Measurements from ENCODE around the gene MAST2.

Gene MAST2

DNA sequence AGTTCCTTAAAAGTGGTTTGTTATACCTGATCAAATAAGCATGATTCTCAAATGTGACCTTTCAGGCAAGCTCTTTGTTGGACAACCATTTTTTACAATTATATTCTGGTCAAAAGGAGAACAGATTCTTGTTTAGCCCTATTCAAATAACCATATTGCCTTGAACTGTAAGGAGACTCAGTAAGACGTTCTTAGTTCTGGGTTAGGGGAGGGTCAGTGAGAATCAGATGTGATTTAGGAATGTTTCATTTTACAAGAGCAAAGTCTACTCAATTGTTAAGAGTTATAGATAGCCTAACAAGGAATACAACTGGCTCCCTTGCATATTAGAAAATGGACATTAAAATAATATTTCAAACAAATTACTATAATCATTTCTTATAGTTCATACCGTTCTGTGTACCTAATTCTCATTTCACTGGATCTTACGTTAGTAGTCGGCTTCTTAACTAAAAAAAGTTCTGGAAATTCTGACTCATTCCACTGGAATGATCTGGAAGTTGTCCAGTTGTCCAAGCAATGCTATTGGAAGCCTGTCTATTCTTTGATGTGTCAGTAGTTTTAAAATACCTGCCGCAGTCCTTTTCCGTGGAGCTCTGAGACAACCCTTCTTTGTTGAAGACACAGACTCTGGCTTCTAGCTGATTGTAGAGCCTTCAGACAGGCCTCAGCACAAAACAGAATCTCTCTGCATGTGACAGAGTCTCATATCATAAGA lies 88.8 kb downstream of the MAST2 start:
- peak; percentile 29 for DNase-seq (ENCODE audit: low read depth, low spot score)

DNA sequence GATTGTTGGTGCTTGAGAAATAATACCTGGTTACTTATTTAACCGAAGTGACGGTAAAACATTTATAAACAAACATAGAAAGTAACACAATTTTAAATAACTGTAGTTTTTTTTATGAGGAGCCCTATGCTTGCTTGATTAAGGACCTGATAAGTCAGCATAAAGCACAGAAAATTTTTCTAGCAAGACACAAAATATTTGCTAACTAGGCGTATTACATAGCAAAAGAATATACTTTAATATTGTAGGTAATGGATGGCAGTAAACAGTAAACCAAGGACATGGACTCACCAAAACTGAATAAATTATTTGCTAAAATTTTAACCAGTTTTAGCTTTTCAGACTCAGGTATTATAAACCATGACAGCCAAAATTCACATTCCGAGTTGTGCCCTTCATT lies 90.9 kb downstream of the MAST2 start:
- no peak for DNase-seq (ENCODE audit: low read depth, low spot score)

DNA sequence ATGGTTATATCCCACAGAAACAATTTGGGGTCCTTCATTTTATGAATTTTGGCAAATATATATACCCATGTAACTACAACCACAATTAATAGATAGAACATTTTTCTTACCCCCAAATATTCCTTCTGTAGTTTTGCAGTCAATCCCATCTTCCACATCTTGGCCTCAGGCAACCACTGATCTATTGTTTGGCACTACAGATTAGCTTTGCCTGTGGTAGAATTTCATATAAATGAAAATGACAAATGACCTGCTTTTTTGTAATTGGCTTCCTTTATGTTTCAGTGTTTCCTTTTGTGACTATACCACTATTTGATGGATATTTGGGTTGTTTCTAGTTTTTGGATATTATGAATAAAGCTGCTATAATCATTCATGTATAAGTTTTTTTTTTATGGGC lies 91.5 kb downstream of the MAST2 start:
- DNase-seq (ENCODE audit: low read depth, low spot score) = no peak

DNA sequence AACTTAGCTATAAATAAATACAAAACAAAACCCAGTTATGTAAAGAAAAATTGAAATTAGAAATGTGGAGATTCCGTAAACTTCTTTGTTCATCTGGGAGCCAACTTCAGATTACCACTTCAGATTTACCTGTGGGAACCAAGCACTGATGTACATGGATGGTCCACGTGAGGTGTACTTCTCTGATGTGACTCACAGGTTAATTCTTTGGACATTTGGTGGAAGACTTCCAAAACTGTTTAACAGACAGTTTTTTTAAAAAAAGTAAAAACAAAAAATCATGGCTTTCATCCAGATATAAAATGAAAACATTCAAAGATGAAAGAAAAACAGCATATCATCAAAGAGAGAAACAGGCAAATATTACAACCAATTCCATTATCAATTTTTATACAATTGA lies 92.0 kb downstream of the MAST2 start:
- DNase-seq (ENCODE audit: low read depth, low spot score) = no peak

DNA sequence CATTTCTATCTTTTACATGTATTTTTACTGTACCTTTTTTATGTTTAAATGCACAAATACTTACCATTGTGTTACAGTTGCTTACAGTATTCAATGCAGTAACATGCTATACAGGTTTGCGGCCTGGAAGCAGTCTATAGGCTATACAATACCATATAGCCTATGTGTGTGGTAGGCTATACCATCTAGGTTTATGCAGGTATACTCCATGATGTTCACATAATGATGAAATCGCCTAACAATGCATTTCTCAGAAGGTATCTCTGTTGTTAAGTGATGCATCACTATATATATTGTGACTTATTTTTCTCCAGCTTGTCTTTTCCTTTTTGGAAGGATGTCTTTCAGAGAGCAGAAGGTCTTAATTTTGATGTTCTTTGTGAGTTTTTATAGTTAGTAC lies 103.5 kb downstream of the MAST2 start:
- DNase-seq (ENCODE audit: low read depth, low spot score) = no peak

DNA sequence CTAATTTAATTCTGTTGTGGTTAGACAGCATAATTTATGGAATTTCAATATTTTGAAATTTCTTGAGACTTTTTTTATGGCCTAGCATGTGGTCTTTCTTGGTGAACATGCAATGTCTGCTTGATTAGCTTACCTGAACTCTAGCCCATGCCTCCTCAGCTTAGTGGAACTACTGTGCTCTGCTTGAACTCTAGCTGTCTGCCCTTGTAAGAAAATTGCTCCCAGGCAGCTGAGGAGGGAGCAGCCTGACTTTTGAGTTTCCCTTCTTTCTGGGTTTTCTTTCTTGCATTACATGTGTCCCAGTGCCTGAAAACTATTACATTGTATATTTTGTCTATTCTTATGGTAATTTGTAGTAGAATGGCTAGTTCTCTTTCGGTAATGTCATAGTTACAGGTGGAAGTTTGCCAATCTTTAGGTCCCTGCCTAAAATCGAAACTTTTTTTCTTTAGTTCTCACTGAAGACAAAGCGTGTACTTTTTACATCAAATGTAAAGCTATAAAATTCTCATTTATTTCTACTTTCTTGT lies 105.3 kb downstream of the MAST2 start:
- no peak for DNase-seq (ENCODE audit: low read depth, low spot score)

DNA sequence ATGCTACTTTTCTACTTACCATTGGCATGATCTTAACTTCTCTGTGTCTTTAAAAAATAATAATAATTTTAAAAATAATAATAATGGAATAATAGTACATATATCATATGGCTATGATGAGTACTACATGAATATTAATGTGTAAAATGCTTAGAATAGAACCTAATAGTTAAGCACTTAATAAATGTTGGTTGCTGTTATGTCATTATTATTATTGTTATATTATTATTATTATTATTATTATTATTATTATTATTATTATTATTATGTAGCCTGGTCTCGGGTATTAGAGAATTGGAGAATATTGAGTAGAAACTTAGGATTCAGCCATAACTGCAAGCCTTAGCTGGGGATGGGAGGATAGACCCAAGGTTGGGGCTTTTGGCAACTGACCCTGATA lies 108.2 kb downstream of the MAST2 start:
- DNase-seq (ENCODE audit: low read depth, low spot score) = no peak

DNA sequence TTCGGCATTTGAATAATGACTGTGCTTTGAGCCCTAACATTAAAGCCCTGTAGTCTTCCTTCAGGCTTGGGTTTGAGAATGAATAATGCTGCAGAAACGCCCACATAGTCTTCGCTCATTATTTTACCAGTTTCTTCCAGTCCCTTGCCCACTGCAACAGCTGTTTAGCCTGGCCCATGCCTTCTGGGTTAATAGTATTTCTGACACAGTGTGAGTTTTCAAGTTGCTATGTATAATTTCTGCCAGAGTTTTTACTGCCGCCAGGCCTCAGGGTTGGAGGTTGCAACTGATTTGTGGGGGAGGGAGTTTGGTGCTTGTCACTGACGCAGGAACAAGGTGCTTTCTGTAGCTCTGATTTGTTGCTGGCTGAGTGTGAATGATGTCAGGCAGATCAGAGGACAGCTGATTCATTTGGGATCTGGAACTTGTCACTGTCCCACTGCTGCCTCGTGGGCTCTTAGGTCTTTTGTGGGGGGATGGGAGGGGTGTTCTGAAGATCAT lies 109.8 kb downstream of the MAST2 start:
- DNase-seq (ENCODE audit: low read depth, low spot score) = peak; percentile 91

DNA sequence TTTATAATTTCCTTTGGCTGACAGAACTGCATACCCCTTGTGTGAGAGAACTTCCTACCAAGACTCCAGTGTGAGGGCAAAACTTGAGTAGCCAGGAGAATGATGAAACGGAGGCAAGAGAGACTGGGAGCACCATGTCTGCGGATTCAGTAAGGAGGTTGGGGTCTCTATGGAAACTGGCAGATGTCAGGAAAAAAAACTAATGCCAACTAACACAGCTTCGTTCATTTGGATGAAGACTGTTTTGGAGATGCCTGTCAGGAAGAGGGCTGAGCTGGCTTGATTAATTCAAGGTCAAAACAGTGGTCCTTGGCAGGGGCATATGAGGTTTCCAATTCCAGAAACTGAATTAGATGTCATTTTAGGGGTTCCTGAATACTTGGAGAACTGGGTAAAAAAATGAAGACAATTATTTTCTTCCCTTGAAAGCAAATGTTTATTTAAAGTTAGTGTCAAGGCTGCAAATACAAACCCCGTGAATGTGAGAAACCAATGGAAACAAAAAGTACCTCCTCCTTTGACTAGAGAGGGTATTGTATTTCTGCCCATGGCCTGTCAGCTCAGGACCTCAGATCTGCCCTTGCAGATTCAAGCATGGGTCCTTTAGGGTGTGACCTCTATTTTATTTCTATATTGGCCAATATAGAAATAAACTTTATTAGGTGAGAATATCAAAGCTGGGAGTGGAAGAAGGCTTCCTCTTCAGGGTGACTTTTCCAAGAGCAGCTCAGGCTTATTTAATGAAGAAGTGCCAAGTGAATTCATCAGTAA lies 110.5 kb downstream of the MAST2 start:
- DNase-seq (ENCODE audit: low read depth, low spot score) = no peak

DNA sequence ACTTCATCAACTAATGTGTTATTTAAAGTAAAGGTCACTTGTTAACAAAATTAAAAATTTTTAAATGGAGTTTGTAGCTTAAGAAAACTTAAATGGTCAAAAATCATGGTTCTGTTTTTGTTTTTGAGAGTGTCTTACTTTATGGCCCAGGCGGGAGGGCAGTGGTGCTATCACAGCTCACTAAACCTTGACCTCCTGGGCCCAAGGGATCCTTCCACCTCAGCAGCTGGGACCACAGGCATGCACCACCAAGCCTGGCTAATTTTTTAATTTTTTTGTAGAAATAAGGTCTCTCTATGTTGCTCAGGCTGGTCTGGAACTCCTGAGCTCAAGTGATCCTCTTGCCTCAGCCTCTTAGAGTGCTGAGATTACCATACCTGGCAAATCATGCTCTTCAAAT lies 111.4 kb downstream of the MAST2 start:
- DNase-seq (ENCODE audit: low read depth, low spot score) = no peak

DNA sequence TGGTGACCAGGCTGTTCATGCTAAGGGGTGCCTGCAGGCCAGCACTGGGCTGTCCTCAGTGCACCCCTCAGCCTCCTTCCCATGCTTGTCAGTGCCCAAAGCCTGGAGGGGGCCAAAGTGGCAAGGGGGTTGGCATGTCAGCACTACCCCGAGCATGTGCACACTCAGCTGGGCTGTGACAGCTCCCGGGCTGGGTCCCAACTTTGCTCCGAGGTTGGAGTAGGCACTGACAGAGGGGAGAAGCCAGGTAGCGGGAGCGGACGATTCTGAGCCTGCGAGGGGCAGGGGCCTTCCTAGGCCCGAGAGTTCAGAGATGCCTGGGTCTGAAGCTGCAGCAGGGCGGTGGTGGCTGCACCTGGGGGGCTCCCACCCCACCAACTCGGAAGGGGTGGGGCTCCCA lies 119.0 kb downstream of the MAST2 start:
- DNase-seq (ENCODE audit: low read depth, low spot score) = no peak

DNA sequence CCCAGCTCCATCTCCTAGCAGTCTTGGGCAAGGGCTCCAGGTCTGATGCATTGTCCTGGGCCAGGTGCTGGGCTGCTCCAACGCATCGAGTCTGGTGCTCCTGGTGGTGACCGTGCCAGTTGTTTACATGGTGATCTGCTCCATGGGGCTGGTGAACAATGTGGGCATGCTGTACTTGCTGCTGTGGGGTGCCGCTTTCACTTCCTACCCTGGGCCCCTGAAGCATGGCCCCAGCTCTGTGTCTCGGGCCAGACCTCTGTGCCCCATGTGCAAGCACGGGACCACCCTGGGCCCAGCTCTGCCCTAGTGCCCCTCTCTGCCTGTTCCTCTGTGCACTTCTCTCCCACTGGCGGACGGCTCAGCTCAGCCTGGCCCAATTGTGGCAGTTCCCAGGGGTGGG lies 119.4 kb downstream of the MAST2 start:
- no peak for DNase-seq (ENCODE audit: low read depth, low spot score)

DNA sequence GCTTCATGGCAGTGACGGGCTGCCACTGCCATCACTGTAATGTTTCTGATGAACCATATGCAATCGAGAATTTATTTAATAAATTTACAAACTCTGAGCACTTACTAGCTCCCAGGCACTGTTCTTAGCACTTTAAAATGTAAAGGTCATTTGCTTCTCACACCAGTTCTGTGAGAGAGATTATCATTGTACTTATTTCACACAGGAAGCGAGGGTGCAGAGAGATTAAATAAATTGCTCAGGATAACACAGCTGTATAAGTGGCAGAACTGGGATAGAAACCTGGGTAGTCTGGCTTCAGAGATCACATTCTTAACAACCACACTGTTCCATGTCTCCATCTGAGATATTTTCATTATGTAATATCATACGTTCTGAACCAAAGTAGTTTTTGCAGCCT lies 119.9 kb downstream of the MAST2 start:
- no peak for DNase-seq (ENCODE audit: low read depth, low spot score)

DNA sequence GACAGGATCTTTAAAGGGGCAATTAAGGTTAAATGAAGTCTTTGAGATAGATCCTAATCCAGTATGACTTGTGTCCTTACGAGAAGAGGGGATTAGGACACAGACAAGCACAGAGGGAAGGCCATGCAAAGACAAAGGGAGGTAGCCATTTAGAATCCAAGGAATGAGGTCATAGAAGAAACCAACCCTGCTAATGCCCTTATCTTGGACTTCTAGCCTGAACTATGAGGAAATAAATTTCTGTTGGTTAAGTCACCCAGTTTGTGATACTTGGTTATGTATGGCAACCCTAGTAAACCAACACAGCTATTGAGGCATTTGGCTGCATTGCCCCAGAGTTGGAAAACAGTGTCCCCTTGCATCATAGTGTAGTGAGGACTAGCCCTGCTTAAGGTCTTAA lies 121.3 kb downstream of the MAST2 start:
- DNase-seq (ENCODE audit: low read depth, low spot score) = peak; percentile 29

DNA sequence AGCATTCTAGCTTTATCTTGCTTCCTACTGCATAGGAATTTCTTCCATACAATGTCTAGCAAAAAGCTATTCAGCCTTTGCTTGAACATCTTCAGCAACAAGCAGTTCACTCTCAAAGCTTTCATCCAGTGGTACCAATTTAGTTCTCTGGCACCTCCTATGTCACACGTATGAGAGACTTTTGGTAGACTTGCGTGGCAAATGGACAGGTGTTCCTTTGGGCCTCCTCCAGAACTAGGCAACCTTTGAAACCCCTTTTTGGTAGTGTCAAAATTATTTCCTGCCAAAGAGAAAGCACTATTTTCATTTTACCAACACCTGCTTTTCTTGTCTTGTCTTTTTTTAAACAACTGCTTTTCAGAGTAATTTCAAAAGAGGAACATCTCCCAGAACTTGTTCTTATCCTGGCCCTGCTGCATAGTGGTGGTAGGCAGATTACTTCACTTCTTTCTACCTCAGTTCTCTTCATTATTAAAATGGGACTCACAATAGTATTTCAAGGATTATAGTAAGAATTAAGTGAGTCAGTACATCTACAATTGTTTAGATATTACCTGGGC lies 122.4 kb downstream of the MAST2 start:
- no peak for DNase-seq (ENCODE audit: low read depth, low spot score)

DNA sequence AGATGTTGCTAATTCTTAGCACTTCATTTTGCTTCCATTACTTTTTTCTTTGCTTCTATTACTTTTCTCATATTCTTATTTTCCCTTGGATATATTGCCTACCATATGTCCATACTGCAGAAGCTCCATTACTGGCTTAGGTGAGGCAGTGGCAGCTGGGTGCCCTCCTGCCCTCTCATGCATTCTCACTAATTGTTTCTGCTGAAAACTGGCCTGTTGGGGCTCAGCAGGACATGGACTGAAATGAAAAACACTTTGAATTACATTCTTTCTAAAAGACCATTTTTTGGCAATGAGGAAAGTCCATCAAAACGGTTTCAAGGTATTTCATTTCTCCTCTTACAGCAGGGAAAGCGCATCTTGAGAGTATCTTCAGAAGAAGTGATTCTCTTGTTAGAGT lies 122.9 kb downstream of the MAST2 start:
- peak; percentile 14 for DNase-seq (ENCODE audit: low read depth, low spot score)

DNA sequence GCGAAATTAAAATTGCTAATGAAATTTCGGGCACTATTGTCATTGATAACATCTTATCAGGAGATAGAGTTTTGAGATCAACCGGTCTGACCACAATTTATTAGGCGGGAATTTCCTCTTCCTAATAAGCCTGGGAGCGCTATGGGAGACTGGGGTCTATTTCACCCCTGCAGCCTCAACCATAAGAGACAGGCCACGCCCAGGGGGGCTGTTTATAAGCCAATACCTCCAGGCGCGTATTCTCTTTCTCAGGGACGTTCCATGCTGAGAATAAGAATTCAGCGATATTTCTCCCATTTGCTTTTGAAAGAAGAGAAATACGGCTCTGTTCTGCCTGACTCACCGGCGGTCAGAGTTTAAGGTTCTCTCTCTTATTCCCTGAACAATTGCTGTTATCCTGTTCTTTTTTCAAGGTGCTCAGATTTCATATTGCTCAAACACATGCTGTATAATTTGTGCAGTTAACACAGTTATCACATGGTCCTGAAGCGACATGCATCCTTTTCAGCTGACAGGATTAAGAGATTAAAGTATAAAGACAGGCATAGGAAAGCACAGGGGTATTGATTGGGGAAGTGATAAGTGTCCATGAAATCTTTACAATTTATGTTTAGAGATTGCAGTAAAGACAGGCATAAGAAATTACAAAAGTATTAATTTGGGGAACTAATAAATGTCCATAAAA lies 124.0 kb downstream of the MAST2 start:
- peak; percentile 47 for DNase-seq (ENCODE audit: low read depth, low spot score)

DNA sequence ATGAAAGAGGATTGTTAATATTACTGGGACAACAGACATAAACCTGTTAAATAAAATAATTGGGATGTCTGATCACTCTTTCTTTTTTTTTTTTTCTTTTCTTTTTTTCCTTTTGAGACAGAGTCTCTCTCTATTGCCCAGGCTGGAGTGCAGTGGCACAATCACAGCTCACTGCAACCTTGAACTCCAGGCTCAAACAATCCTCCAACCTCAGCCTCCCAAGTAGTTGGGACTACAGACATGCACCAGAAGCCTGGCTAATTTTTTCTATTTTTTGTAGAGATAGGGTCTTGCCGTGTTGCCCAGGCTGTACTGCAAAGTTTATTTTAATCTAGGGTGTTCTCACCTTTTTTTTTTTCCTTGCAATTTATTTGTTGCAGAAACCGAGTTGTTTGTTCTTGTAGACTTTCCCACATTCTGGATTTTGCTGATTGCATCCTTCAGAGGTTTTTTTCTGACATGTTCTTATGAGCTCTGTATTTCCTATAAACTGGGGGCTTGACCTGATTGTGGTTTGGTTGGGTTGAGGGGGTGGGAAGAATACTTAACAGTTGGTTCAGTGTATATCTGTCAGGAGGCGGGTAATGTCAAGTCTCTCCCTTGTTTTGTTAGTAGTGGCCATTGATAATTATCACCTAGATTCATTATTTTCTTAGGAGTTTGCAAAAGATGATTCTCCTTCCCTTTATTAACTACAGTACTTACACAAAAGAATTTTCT lies 125.2 kb downstream of the MAST2 start:
- DNase-seq (ENCODE audit: low read depth, low spot score) = no peak

DNA sequence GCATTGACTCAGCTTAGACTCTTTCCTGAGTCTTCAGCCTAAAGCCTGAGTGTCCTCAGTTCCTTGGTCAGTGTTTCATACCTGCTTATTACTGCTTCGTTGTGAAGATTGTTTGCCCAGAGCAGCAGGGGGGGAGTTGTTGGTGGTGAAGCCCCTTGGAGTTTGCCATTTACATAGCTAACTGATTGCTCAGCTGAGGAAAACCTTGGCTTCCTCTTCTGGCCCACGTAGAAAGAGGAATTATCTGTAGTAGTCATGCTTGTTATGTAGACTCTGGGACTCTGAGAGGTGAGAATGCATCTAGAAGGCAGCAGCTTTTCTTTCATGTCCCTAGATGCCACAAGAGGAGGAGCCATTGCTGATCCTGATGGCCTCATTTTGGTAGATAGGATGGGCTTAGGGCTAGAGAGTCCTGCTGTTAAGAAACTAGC lies 125.9 kb downstream of the MAST2 start:
- peak; percentile 78 for DNase-seq (ENCODE audit: low read depth, low spot score)

DNA sequence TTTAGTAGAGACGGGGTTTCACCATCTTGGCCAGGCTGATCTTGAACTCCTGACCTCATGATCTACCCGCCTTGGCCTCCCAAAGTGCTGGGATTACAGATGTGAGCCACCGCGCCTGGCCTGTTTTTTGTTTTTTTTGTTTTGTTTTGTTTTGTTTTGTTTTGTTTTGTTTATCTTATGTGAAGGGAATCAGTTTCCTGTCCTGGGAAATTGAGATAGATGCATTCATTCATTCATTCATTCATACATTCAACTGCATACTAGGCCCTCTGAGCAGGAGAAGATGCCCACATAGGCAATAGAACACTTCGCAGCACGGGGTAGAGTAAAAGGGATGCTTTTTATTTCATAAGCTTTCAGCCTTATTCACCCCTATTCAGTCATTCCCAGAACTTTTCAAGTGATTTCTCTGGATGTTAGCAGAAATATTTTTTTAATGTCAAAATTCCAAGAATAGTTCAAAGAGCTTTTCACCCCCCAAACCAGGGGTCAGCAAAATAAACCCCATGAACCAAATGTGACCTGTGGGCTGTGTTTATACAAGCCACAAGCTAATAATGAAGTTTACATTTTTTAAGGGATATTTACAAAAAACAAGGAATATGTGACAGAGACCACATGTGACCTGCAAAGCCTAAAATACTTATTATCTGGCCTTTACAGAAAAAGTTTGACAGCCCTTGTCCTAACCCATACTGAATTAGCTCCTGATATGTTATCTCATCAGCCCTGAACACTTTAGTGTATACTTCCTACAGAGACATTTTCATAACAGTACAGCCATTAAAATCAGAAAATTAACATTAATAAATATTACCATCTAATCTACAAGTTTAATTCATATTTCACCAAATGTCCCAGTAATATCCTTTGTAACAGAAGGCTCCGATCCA lies 127.1 kb downstream of the MAST2 start:
- DNase-seq (ENCODE audit: low read depth, low spot score) = no peak

Data from ELF-1 (cell line).